Transverse colon (tissue), 4 donors: Measurements from ENCODE around the gene IAH1. TPM values are rescaled to one million over a fixed set of nuclear protein-coding genes. Genes with fewer than 3 reads are reported as not detected.

Source experiments
- DNase-seq: peaks from one replicate; pipeline ENCODE4 v3.0.0-alpha.2; 2019
- H3K27ac ChIP-seq, 4 donors: fragments of 200-600 bp; sonication (generic); 2 replicates each; pipeline ENCODE4 v1.5.1; 2016 to 2018; ENCODE audit warnings: inconsistent platforms in 4 of 4
- H3K27me3 ChIP-seq: fragments of 200-600 bp; sonication (generic); 2 replicates; pipeline ENCODE4 v1.5.1; 2017; ENCODE audit warnings: inconsistent platforms
- H3K36me3 ChIP-seq, 4 donors: fragments of 200-600 bp; sonication (generic); 2 replicates each; pipeline ENCODE4 v1.5.1; 2017 to 2019; ENCODE audit warnings: inconsistent platforms in 4 of 4
- H3K4me1 ChIP-seq, 4 donors: fragments of 200-600 bp; sonication (generic); 2 replicates each; pipeline ENCODE4 v1.5.1; 2017 to 2020; ENCODE audit warnings: inconsistent platforms in 4 of 4
- H3K4me3 ChIP-seq, 4 donors: fragments of 200-600 bp; sonication (generic); 1 replicate in 1 of 4; 2 replicates in 3 of 4; pipeline versions ENCODE4 v1.5.1 to v1.6.1; 2017 to 2019; ENCODE audit warnings: inconsistent platforms in 4 of 4
- H3K9me3 ChIP-seq, 2 donors: fragments of 200-600 bp; sonication (generic); 2 replicates each; pipeline ENCODE4 v1.5.1; 2017 to 2019; ENCODE audit warnings: inconsistent platforms in 2 of 2
- CTCF ChIP-seq, 5 experiments: fragments of 200-600 bp in 3 of 5; fragments of 450-650 bp in 2 of 5; sonication (generic) in 3 of 5; IDR thresholded peaks; 1 replicate in 2 of 5; 2 replicates in 3 of 5; pipeline ENCODE4 v1.5.1; 2016 to 2017; ENCODE audit warnings: antibody characterized with exemption in 5 of 5, inconsistent platforms in 3 of 5, mild to moderate bottlenecking in 2 of 5, moderate library complexity in 1 of 5
- EP300 ChIP-seq: sonication (generic); formaldehyde crosslinking; IDR thresholded peaks from one replicate; pipeline ENCODE4 v1.6.1; 2017; ENCODE audit warnings: antibody characterized with exemption, low read depth
- POLR2A ChIP-seq: fragments of 450-650 bp; IDR thresholded peaks from one replicate; pipeline ENCODE4 v1.6.1; 2016; ENCODE audit warnings: antibody characterized with exemption, mild to moderate bottlenecking, moderate library complexity
- POLR2AphosphoS5 ChIP-seq, 3 donors: sonication (generic); formaldehyde crosslinking; IDR thresholded peaks; one replicate each; pipeline ENCODE4 v1.6.1; 2016; ENCODE audit warnings: antibody characterized with exemption in 3 of 3
- WGBS, 2 donors: methylation state at CpG; one replicate each; pipeline ENCODE4 v1.1.5; 2018; ENCODE audit warnings: low coverage in 1 of 2; 5-methylcytosine and 5-hydroxymethylcytosine counted together
- in situ Hi-C, 4 donors: fragments of 200-750 bp; cut with MboI; loops; one replicate each; pipeline versions ENCODE4 v1.15.0 to v1.15.1; 2017; ENCODE audit warnings: low sequenced_read_pairs in 3 of 4, low pct_ligation_motif_present in 1 of 4, low pct_unique_long_range_greater_than_20kb in 1 of 4
- intact Hi-C: fragments of 100-400 bp; cut with DNase I; formaldehyde crosslinking; loops from one replicate; pipeline ENCODE4 v1.15.1; 2023; ENCODE audit warnings: low total_unique reads
- total RNA-seq, 4 donors: library from RNA; depleted of rRNA; stranded (reverse); fragments of >200 nt; gene quantifications; one replicate each; pipeline ENCODE4 v1.1.0, GENCODE V29; 2016

Gene IAH1
- total RNA-seq, 4 donors from 2014 or later: 19.1 to 50.1 (median 40.1) TPM

GRCh38 chr2:9518780-9519179, 44.4 kb downstream of the IAH1 start:
- in situ Hi-C loops: no loop called here
- H3K9me3 ChIP-seq: no peaks in the 10 kb centered on the region
- no peak overlapping the region for H3K27ac ChIP-seq
- TF ChIP-seq EP300: no peak
- intact Hi-C loops: no loop called here
- no peaks in the 10 kb centered on the region for H3K4me1 ChIP-seq
- DNase-seq: no peak
- peaks cover 0 to 41% (median 16%) of the 10 kb centered on the region in 4 donors for H3K36me3 ChIP-seq
- 93 to 95% methylated on average over 5 to 7 of the region's 7 CpGs for WGBS, 2 donors
- H3K27me3 ChIP-seq: no peaks in the 10 kb centered on the region
- no peak overlapping the region for H3K4me3 ChIP-seq

GRCh38 chr2:9519250-9519649, 44.9 kb downstream of the IAH1 start:
- Histone ChIP-seq H3K27me3 (no peaks in the 10 kb centered on the region), H3K4me1 (no peaks in the 10 kb centered on the region), H3K4me3 (no peak overlapping the region), H3K27ac (no peak overlapping the region), H3K9me3 (no peaks in the 10 kb centered on the region), H3K36me3 (peaks cover 0 to 41% (median 16%) of the 10 kb centered on the region in 4 donors)
- in situ Hi-C loops: no loop called here
- TF ChIP-seq POLR2AphosphoS5 (IDR thresholded peaks at IDR 0.05) (no peak), CTCF (IDR thresholded peaks at IDR 0.05) (no peak), POLR2A (no peak), EP300 (no peak)
- DNase-seq: no peak
- WGBS, 2 donors: 92 to 100% methylated on average over 1 to 2 of the region's 2 CpGs
- intact Hi-C loops: no loop called here

- no peak for TF ChIP-seq EP300
- TF ChIP-seq CTCF (IDR thresholded peaks at IDR 0.05): no peak
- TF ChIP-seq POLR2A: no peak
- TF ChIP-seq POLR2AphosphoS5 (IDR thresholded peaks at IDR 0.05): no peak
- intact Hi-C loops: no loop called here
- H3K27ac ChIP-seq: no peak overlapping the region
- in situ Hi-C loops: no loop called here
- DNase-seq: no peak
- no peaks in the 10 kb centered on the region for H3K9me3 ChIP-seq
- peaks cover 0 to 45% (median 12%) of the 10 kb centered on the region in 4 donors for H3K36me3 ChIP-seq
- H3K27me3 ChIP-seq: no peaks in the 10 kb centered on the region
- 90% methylated on average over 2 to 8 of the region's 8 CpGs for WGBS, 2 donors
- H3K4me1 ChIP-seq: no peaks in the 10 kb centered on the region
- no peak overlapping the region for H3K4me3 ChIP-seq
Observed at GRCh38 chr2:9524291-9524690, 49.9 kb downstream of the IAH1 start.

GRCh38 chr2:9525266-9525665, 50.9 kb downstream of the IAH1 start:
- 90 to 91% methylated on average over 1 to 2 of the region's 2 CpGs for WGBS, 2 donors
- in situ Hi-C loops (no loop called here), intact Hi-C loops (no loop called here)
- Histone ChIP-seq H3K4me3 (no peak overlapping the region), H3K9me3 (no peaks in the 10 kb centered on the region), H3K36me3 (peaks cover 0 to 45% (median 7%) of the 10 kb centered on the region in 4 donors), H3K4me1 (no peaks in the 10 kb centered on the region), H3K27me3 (no peaks in the 10 kb centered on the region), H3K27ac (no peak overlapping the region)
- TF ChIP-seq EP300: no peak
- no peak for TF ChIP-seq POLR2A
- TF ChIP-seq CTCF (IDR thresholded peaks at IDR 0.05): no peak
- no peak for TF ChIP-seq POLR2AphosphoS5 (IDR thresholded peaks at IDR 0.05)
- DNase-seq: no peak
